ENCODE data around the gene MRTFB. TPM values are rescaled to one million over a fixed set of nuclear protein-coding genes. Genes with fewer than 3 reads are reported as not detected.

MRTFB gene
- total and polyA plus RNA-seq, 2 donors (not counting 1 experiment from before 2014, with no cell fraction given): 8.8 to 9.8 TPM

DNA sequence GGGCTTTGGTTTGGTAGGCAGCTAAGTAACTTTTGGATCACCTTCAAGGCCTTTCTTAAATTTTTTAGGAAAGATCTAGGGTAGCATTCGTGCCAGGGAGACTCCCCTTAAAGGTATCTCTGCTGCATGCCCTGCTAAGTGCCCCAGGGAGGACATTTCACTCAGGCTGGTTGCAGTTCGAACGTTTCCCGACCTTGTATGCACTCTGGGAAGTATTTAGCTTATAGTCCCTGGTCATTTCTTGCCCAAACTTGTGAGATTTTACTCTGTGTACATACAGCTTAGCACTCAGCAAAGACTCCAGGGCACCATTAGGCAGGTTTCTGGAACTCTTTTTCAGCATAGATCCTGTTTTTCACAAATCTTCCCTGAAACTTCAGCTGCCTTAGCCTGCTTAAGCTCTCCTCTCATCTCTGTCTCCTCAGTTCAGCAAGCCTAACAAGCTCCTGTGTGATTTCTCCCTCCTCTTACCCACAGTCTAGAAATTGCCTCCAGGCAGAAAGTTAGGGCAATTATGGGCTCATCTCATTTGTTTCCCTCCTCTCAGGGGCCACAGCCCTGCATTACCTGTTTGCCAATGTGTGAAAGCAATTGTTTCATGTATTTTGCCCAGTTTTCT lies 84.6 kb downstream of the MRTFB start:
- Histone ChIP-seq H4K20me1 (ENCODE audit: control insufficient read depth, extremely low read depth, insufficient read depth, low read length) (no peaks in the 10 kb centered on the region), H3K4me3 (replicated peaks in 1 of 4; ENCODE audit: control extremely low read depth in 1 of 4, insufficient read depth in 1 of 4, low read depth in 3 of 4, low read length in 4 of 4) (no peak overlapping the region), H3K27me3 (ENCODE audit: control insufficient read depth, insufficient read depth, low read length) (no peaks in the 10 kb centered on the region), H3K4me2 (ENCODE audit: extremely low read depth, insufficient read depth, low read length) (no peak overlapping the region), H3K9ac (ENCODE audit: insufficient read depth, low read length) (no peak overlapping the region), H3K4me1 (ENCODE audit: control insufficient read depth, extremely low read depth, insufficient read depth, low read length) (no peaks in the 10 kb centered on the region), H3K36me3 (ENCODE audit: control insufficient read depth, insufficient read depth, low read length) (no peaks in the 10 kb centered on the region), H3K79me2 (ENCODE audit: control insufficient read depth, insufficient read depth, low read length) (no peaks in the 10 kb centered on the region), H2AFZ (ENCODE audit: low read length) (no peak overlapping the region), H3K27ac (ENCODE audit: insufficient read depth, low read length) (no peak overlapping the region), H3K9me3 (ENCODE audit: control insufficient read depth, insufficient read depth, low read depth, low read length) (no peaks in the 10 kb centered on the region)
- TF ChIP-seq EZH2 (IDR thresholded peaks at IDR 0.05; ENCODE audit: low read length, missing control alignments): no peak
- TF ChIP-seq, protein P1, sequence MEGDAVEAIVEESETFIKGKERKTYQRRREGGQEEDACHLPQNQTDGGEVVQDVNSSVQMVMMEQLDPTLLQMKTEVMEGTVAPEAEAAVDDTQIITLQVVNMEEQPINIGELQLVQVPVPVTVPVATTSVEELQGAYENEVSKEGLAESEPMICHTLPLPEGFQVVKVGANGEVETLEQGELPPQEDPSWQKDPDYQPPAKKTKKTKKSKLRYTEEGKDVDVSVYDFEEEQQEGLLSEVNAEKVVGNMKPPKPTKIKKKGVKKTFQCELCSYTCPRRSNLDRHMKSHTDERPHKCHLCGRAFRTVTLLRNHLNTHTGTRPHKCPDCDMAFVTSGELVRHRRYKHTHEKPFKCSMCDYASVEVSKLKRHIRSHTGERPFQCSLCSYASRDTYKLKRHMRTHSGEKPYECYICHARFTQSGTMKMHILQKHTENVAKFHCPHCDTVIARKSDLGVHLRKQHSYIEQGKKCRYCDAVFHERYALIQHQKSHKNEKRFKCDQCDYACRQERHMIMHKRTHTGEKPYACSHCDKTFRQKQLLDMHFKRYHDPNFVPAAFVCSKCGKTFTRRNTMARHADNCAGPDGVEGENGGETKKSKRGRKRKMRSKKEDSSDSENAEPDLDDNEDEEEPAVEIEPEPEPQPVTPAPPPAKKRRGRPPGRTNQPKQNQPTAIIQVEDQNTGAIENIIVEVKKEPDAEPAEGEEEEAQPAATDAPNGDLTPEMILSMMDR (conservative IDR thresholded peaks at IDR 0.05 in 1 of 2, IDR thresholded peaks at IDR 0.05 in 1 of 2; ENCODE audit: low read depth in 1 of 2, low read length in 2 of 2): no peak
- DNase-seq (ENCODE audit: low read depth in 2 of 2): no peak

DNA sequence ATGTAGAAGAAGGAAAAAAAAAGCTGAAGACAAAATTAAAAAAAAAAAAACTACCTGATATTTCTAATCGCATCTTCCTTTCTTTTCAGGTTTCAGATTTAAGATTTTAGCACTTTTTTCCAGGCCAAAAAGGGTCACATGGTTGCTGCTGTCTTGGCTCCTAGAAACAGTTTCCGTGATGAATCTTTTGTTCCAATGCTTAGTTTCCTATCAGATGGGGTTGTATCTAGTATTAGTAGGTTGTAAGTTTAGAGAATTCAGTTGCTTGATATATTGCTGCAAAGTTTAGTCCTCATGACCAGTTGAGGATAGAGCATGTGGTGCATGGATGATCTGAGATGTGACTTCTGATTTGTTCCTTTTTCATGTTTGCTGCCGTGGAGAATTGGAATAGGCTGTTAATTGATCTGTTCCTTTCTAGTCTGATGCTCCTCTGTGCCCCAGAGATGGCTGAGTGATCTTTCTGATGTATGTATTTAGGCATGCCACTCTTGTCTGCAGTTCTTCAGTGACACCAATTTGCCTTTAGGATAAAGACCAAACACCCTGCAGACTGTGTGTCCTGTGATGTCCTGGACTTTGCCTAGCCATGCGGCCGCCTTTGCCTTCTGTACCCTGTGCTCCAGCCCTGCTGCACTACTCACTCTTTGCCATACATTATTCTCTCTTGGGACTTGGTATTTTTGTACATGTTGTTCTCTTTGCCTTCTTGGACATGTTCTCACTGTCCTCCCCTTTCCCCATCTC lies 94.0 kb downstream of the MRTFB start:
- H4K20me1 ChIP-seq (ENCODE audit: control insufficient read depth, extremely low read depth, insufficient read depth, low read length): no peaks in the 10 kb centered on the region
- no peak overlapping the region for H3K9ac ChIP-seq (ENCODE audit: insufficient read depth, low read length)
- no peaks in the 10 kb centered on the region for H3K27me3 ChIP-seq (ENCODE audit: control insufficient read depth, insufficient read depth, low read length)
- H3K4me3 ChIP-seq (replicated peaks in 1 of 4; ENCODE audit: control extremely low read depth in 1 of 4, insufficient read depth in 1 of 4, low read depth in 3 of 4, low read length in 4 of 4): no peak overlapping the region
- H3K36me3 ChIP-seq (ENCODE audit: control insufficient read depth, insufficient read depth, low read length): no peaks in the 10 kb centered on the region
- H2AFZ ChIP-seq (ENCODE audit: low read length): no peak overlapping the region
- no peaks in the 10 kb centered on the region for H3K9me3 ChIP-seq (ENCODE audit: control insufficient read depth, insufficient read depth, low read depth, low read length)
- no peak overlapping the region for H3K4me2 ChIP-seq (ENCODE audit: extremely low read depth, insufficient read depth, low read length)
- TF ChIP-seq EZH2 (IDR thresholded peaks at IDR 0.05; ENCODE audit: low read length, missing control alignments): no peak
- TF ChIP-seq, protein P1 (conservative IDR thresholded peaks at IDR 0.05 in 1 of 2, IDR thresholded peaks at IDR 0.05 in 1 of 2; ENCODE audit: low read depth in 1 of 2, low read length in 2 of 2): no peak
- H3K4me1 ChIP-seq (ENCODE audit: control insufficient read depth, extremely low read depth, insufficient read depth, low read length): no peaks in the 10 kb centered on the region
- H3K27ac ChIP-seq (ENCODE audit: insufficient read depth, low read length): no peak overlapping the region
- no peaks in the 10 kb centered on the region for H3K79me2 ChIP-seq (ENCODE audit: control insufficient read depth, insufficient read depth, low read length)
- DNase-seq (ENCODE audit: low read depth in 2 of 2): no peak

DNA sequence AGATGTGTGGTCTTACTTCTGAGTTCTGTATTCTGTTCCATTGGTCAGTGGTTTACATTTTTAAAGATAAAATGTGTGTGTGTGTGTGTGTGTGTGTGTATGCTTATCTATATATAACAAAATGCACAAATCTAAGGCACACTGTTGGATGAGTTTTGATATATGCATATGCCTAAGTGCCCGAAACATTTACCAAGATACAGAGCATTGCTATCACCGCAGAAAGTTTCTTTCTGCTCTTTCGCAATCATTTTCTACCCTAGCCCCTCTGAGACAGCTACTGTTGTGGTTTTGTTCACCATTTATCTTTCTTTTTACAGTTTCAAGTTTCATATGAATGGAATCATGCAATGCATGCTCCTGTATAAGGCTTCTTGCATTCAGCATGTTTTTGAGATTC lies 97.0 kb downstream of the MRTFB start:
- H3K9me3 ChIP-seq (ENCODE audit: control insufficient read depth, insufficient read depth, low read depth, low read length): no peaks in the 10 kb centered on the region
- peak; percentile 48 to 71 for DNase-seq (ENCODE audit: low read depth in 2 of 2)
- H3K4me2 ChIP-seq (ENCODE audit: extremely low read depth, insufficient read depth, low read length): no peak overlapping the region
- no peak overlapping the region for H3K9ac ChIP-seq (ENCODE audit: insufficient read depth, low read length)
- H3K27ac ChIP-seq (ENCODE audit: insufficient read depth, low read length): no peak overlapping the region
- no peaks in the 10 kb centered on the region for H3K4me1 ChIP-seq (ENCODE audit: control insufficient read depth, extremely low read depth, insufficient read depth, low read length)
- no peaks in the 10 kb centered on the region for H4K20me1 ChIP-seq (ENCODE audit: control insufficient read depth, extremely low read depth, insufficient read depth, low read length)
- H2AFZ ChIP-seq (ENCODE audit: low read length): no peak overlapping the region
- no peak for TF ChIP-seq EZH2 (IDR thresholded peaks at IDR 0.05; ENCODE audit: low read length, missing control alignments)
- TF ChIP-seq, protein P1 (conservative IDR thresholded peaks at IDR 0.05 in 1 of 2, IDR thresholded peaks at IDR 0.05 in 1 of 2; ENCODE audit: low read depth in 1 of 2, low read length in 2 of 2): no peak
- no peak overlapping the region for H3K4me3 ChIP-seq (replicated peaks in 1 of 4; ENCODE audit: control extremely low read depth in 1 of 4, insufficient read depth in 1 of 4, low read depth in 3 of 4, low read length in 4 of 4)
- H3K36me3 ChIP-seq (ENCODE audit: control insufficient read depth, insufficient read depth, low read length): no peaks in the 10 kb centered on the region
- H3K79me2 ChIP-seq (ENCODE audit: control insufficient read depth, insufficient read depth, low read length): no peaks in the 10 kb centered on the region
- no peaks in the 10 kb centered on the region for H3K27me3 ChIP-seq (ENCODE audit: control insufficient read depth, insufficient read depth, low read length)

All from fibroblast of lung (primary cell).